GM18498 (cell line): Measurements from ENCODE around the gene FCHSD2.
"Not testable (repeated sequence)": the region's sequence is repeated elsewhere in the genome, so short reads cannot be mapped to it uniquely, and the experiment has no call there.

Experiments used
- ATAC-seq: cut with Tn5 transposase; IDR thresholded peaks from one replicate; pipeline ENCODE4 v1.9.1; 2021; ENCODE audit warnings: mild to moderate bottlenecking, moderate library complexity; ENCODE audit not compliant: unreplicated experiment

Gene FCHSD2

GRCh38 chr11:72826191-72826941 is 315.8 kb downstream of the FCHSD2 start:
- no peak for ATAC-seq

GRCh38 chr11:72825661-72826060 is 316.5 kb downstream of the FCHSD2 start:
- ATAC-seq: no peak

GRCh38 chr11:72824811-72825505 is 317.2 kb downstream of the FCHSD2 start:
- ATAC-seq: no peak

GRCh38 chr11:72824020-72824419 is 318.1 kb downstream of the FCHSD2 start:
- no peak for ATAC-seq

- no peak for ATAC-seq
Observed at GRCh38 chr11:72823105-72823804, 318.9 kb downstream of the FCHSD2 start.

GRCh38 chr11:72821920-72822799 is 320.0 kb downstream of the FCHSD2 start:
- peak; percentile 49 for ATAC-seq

- no peak for ATAC-seq
Observed at GRCh38 chr11:72821221-72821919, 320.7 kb downstream of the FCHSD2 start.

- no peak for ATAC-seq
Observed at GRCh38 chr11:72820439-72821139, 321.5 kb downstream of the FCHSD2 start.

- ATAC-seq: no peak
Observed at GRCh38 chr11:72818971-72819370, 323.1 kb downstream of the FCHSD2 start.

- ATAC-seq: no peak
Observed at GRCh38 chr11:72817966-72818365, 324.2 kb downstream of the FCHSD2 start.

- no peak for ATAC-seq
Observed at GRCh38 chr11:72816404-72816990, 325.6 kb downstream of the FCHSD2 start.

GRCh38 chr11:72815110-72815618 is 327.0 kb downstream of the FCHSD2 start:
- ATAC-seq: no peak

GRCh38 chr11:72814286-72815109 is 327.6 kb downstream of the FCHSD2 start, which contains the start of gene ATG16L2:
ATG16L2 (plus strand) TSS chr11:72814411; CDS start chr11:72814446, 35 bp downstream.
- peak; percentile 71 for ATAC-seq

- ATAC-seq: peak; percentile 59
Observed at GRCh38 chr11:72813740-72814285, 328.3 kb downstream of the FCHSD2 start.

- no peak for ATAC-seq
Observed at GRCh38 chr11:72812967-72813739, 329.0 kb downstream of the FCHSD2 start.

GRCh38 chr11:72812604-72812966 is 329.5 kb downstream of the FCHSD2 start:
- no peak for ATAC-seq

- ATAC-seq: not testable (repeated sequence)
Observed at GRCh38 chr11:72811686-72812085, 330.4 kb downstream of the FCHSD2 start.
